HL-60 (cell line): Measurements from ENCODE around the gene MAX.

Experiments
- CTCF ChIP-seq: IDR thresholded peaks from one replicate; pipeline ENCODE4 v1.5.1; 2011; ENCODE audit warnings: low read length, control low read depth, inconsistent platforms; ENCODE audit not compliant: insufficient read depth
- REST ChIP-seq: IDR thresholded peaks from 2 replicates; pipeline ENCODE4 v1.6.1; 2012; ENCODE audit warnings: low read depth; ENCODE audit not compliant: insufficient replicate concordance

- TF ChIP-seq CTCF = no peak
- no peak for TF ChIP-seq REST
These were observed 481 bp downstream of the MAX start for GRCh38 chr14:65101631-65102440.
